HepG2 (cell line): ENCODE data around the gene MED25. TPM values are rescaled to one million over a fixed set of nuclear protein-coding genes. Genes with fewer than 3 reads are reported as not detected.

Experiments
- DMTF1 ChIP-seq: sonication (generic); formaldehyde crosslinking; IDR thresholded peaks from 2 replicates; pipeline ENCODE4 v1.4.0; 2020; ENCODE audit warnings: mild to moderate bottlenecking, missing genetic modification reagents
- EEA1 ChIP-seq: sonication (generic); formaldehyde crosslinking; IDR thresholded peaks from 2 replicates; pipeline ENCODE4 v1.5.1; 2020; ENCODE audit warnings: mild to moderate bottlenecking, missing genetic modification reagents, borderline replicate concordance
- LRRFIP1 ChIP-seq: sonication (generic); formaldehyde crosslinking; conservative IDR thresholded peaks from 2 replicates; pipeline ENCODE4 v1.4.0; 2020; ENCODE audit warnings: missing genetic modification reagents
- MXI1 ChIP-seq: IDR thresholded peaks from 3 replicates; pipeline ENCODE4 v1.6.1; 2012; ENCODE audit warnings: low read depth, low read length, inconsistent platforms, borderline replicate concordance
- SAFB2 ChIP-seq: sonication (generic); formaldehyde crosslinking; IDR thresholded peaks from 2 replicates; pipeline ENCODE4 v1.5.1; 2020; ENCODE audit warnings: missing genetic modification reagents, low read depth, mild to moderate bottlenecking, borderline replicate concordance
- SIN3B ChIP-seq: fragments of 150-350 bp; IDR thresholded peaks from 2 replicates; pipeline ENCODE4 v1.6.1; 2014; ENCODE audit warnings: low read length
- SIX1 ChIP-seq: sonication (generic); formaldehyde crosslinking; IDR thresholded peaks from 2 replicates; pipeline ENCODE4 v1.4.0; 2020; ENCODE audit warnings: missing genetic modification reagents, borderline replicate concordance
- STAT6 ChIP-seq: sonication (generic); formaldehyde crosslinking; IDR thresholded peaks from 2 replicates; pipeline ENCODE4 v1.4.0; 2020; ENCODE audit warnings: missing genetic modification reagents, mild to moderate bottlenecking, borderline replicate concordance
- TIGD3 ChIP-seq: sonication (generic); formaldehyde crosslinking; IDR thresholded peaks from 2 replicates; pipeline ENCODE4 v1.5.1; 2020; ENCODE audit warnings: mild to moderate bottlenecking, missing genetic modification reagents, borderline replicate concordance
- ZBTB14 ChIP-seq: sonication (generic); formaldehyde crosslinking; IDR thresholded peaks from 2 replicates; pipeline ENCODE4 v1.4.0; 2020; ENCODE audit warnings: missing genetic modification reagents
- ZBTB26 ChIP-seq: IDR thresholded peaks from 2 replicates; pipeline ENCODE4 v1.6.1; 2016; ENCODE audit warnings: missing compliant biosample characterization, missing genetic modification reagents, borderline replicate concordance
- ZBTB37 ChIP-seq: sonication (generic); formaldehyde crosslinking; IDR thresholded peaks from 2 replicates; pipeline ENCODE4 v1.4.0; 2020; ENCODE audit warnings: mild to moderate bottlenecking, missing genetic modification reagents
- ZNF121 ChIP-seq: sonication (generic); formaldehyde crosslinking; IDR thresholded peaks from 2 replicates; pipeline ENCODE4 v1.5.0; 2020; ENCODE audit warnings: mild to moderate bottlenecking, missing genetic modification reagents
- ZNF3 ChIP-seq: IDR thresholded peaks from 2 replicates; pipeline ENCODE4 v1.7.0; 2017; ENCODE audit warnings: inconsistent platforms
- polyA plus RNA-seq, 8 experiments: library from polyadenylated mRNA; depleted of rRNA in 3 of 8; stranded (reverse) in 7 of 8; unstranded in 1 of 8; fragments of >200 nt; fragmentation: Illumina TruSeq in 4 of 8; extraction: Trizol in 4 of 8; gene quantifications; 2 replicates each; pipeline versions ENCODE4 v1.2.1 to v1.2.3, GENCODE V29; 2011 to 2016; ENCODE audit warnings: low read depth in 4 of 8, missing spikeins in 1 of 8, mixed read lengths in 1 of 8; ENCODE audit not compliant: insufficient read depth in 1 of 8
- total RNA-seq, 5 experiments: library from RNA; depleted of rRNA; stranded (reverse); fragments of >200 nt; fragmentation: Illumina TruSeq; extraction: Trizol; gene quantifications; 2 replicates each; pipeline ENCODE4 v1.2.3, GENCODE V29; 2016; ENCODE audit warnings: low read depth in 1 of 5

MED25 gene
- total and polyA plus RNA-seq, 2 of the 13 experiments (the other 11 are each of a cell fraction or from before 2014, with no cell fraction given): 11.1 to 15.1 TPM

- TF ChIP-seq ZBTB26 (CRISPR knock-in tag): 0 out of 2 replicates have a peak, but pooled peaks have one; percentile 33
- TF ChIP-seq LRRFIP1 (CRISPR knock-in tag): no peak
- no peak; the same call in 1 of the 2 replicates for TF ChIP-seq SIN3B
- TF ChIP-seq DMTF1 (CRISPR knock-in tag): no peak
- TF ChIP-seq EEA1 (CRISPR knock-in tag): 0 out of 2 replicates have a peak, but pooled peaks have one; percentile 36
- TF ChIP-seq SIX1 (CRISPR knock-in tag): no peak; the same call in 1 of the 2 replicates
- TF ChIP-seq SAFB2 (CRISPR knock-in tag): peak; percentile 87; the same call in 1 of the 2 replicates
- TF ChIP-seq STAT6 (CRISPR knock-in tag): no peak
- no peak for TF ChIP-seq ZNF121
- TF ChIP-seq ZNF3: no peak
- no peak for TF ChIP-seq ZBTB14 (CRISPR knock-in tag)
- TF ChIP-seq MXI1: peak; percentile 87; the same call in 1 of the 3 replicates
- TF ChIP-seq ZBTB37: no peak
- no peak for TF ChIP-seq TIGD3 (CRISPR knock-in tag)
Observed at GRCh38 chr19:49876422-49877019, 58.4 kb downstream of the MED25 start (continued).
